Thymus (tissue), 11 donors: ENCODE results near the gene KIF16B. TPM values are rescaled to one million over a fixed set of nuclear protein-coding genes. Genes with fewer than 3 reads are reported as not detected.
"Not testable (repeated sequence)": the region's sequence is repeated elsewhere in the genome, so short reads cannot be mapped to it uniquely, and the experiment has no call there.

ENCODE experiments used
- DNase-seq, 9 donors: peaks; one replicate each; pipeline ENCODE4 v3.0.0-alpha.2; 2013; ENCODE audit warnings: low spot score in 9 of 9, low read depth in 6 of 9, missing footprints in 1 of 9
- H3K27ac ChIP-seq, 2 donors: one replicate each; pipeline ENCODE4 v1.5.1; 2013; ENCODE audit warnings: control low read depth in 1 of 2, low read depth in 1 of 2, low read length in 1 of 2, mild to moderate bottlenecking in 1 of 2, moderate library complexity in 1 of 2
- H3K27me3 ChIP-seq, 2 donors: one replicate each; pipeline ENCODE4 v1.5.1; 2013; ENCODE audit warnings: low read length in 1 of 2; ENCODE audit not compliant: control insufficient read depth in 2 of 2, insufficient read depth in 1 of 2
- H3K36me3 ChIP-seq, 2 donors: one replicate each; pipeline ENCODE4 v1.5.1; 2013; ENCODE audit warnings: low read length in 1 of 2, mild to moderate bottlenecking in 1 of 2, moderate library complexity in 1 of 2; ENCODE audit not compliant: control insufficient read depth in 2 of 2, insufficient read depth in 2 of 2
- H3K4me1 ChIP-seq, 2 donors: one replicate each; pipeline ENCODE4 v1.5.1; 2013; ENCODE audit warnings: low read length in 2 of 2; ENCODE audit not compliant: control insufficient read depth in 2 of 2, insufficient read depth in 2 of 2
- H3K4me3 ChIP-seq, 2 donors: one replicate each; pipeline ENCODE4 v1.5.1; 2013; ENCODE audit warnings: low read length in 2 of 2, control low read depth in 1 of 2, mild to moderate bottlenecking in 1 of 2
- H3K9me3 ChIP-seq, 2 donors: one replicate each; pipeline ENCODE4 v1.5.1; 2013; ENCODE audit warnings: low read length in 1 of 2, mild to moderate bottlenecking in 1 of 2; ENCODE audit not compliant: control insufficient read depth in 2 of 2, insufficient read depth in 1 of 2
- WGBS: extraction: QIAGEN DNeasy Blood & Tissue Kit; methylation state at CpG from one replicate; pipeline ENCODE4 v1.1.7; 2013; 5-methylcytosine and 5-hydroxymethylcytosine counted together
- polyA plus RNA-seq: library from polyadenylated mRNA; stranded (reverse); fragments of 200-250 nt; gene quantifications from one replicate; pipeline ENCODE4 v1.2.3, GENCODE V29; 2013
- total RNA-seq: library from RNA; stranded (reverse); fragments of 120-200 nt; gene quantifications from one replicate; pipeline ENCODE4 v1.2.4, GENCODE V29; 2013
- donor health status: healthy.

Gene KIF16B
- total and polyA plus RNA-seq, 2 donors = 5.2 to 6.7 TPM

DNA sequence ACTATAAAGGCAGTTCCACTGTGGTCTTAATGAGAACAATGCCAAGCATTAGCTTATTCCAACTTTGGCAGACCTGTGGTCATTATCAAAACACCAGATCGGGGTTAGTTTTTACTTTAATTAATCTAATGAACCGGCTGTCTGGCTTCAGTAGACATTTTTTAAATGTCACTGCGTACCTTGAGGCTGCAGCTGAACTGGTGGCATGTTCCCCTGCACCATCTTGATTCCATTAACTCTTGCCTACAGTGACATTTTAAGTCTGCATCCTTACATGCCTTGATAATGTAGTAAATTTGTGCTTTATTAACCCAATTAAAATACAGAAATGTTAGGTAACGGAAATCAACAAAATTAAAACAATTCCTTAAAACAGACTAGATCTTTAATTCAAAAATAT is 127.0 kb downstream of the KIF16B start:
- Histone ChIP-seq H3K27me3 (no peaks in the 10 kb centered on the region), H3K4me1 (peaks cover 0 to 2% of the 10 kb centered on the region in 2 donors), H3K27ac (no peak overlapping the region), H3K36me3 (no peaks in the 10 kb centered on the region), H3K4me3 (no peak overlapping the region), H3K9me3 (no peaks in the 10 kb centered on the region)
- no peak for DNase-seq
- WGBS = 99% methylated on average over 4 of the region's 4 CpGs

GRCh38 chr20:16445482-16445881 is 127.8 kb downstream of the KIF16B start:
- Histone ChIP-seq H3K9me3 (no peaks in the 10 kb centered on the region), H3K4me1 (peaks cover 0 to 2% of the 10 kb centered on the region in 2 donors), H3K36me3 (no peaks in the 10 kb centered on the region), H3K27me3 (no peaks in the 10 kb centered on the region), H3K4me3 (no peak overlapping the region), H3K27ac (no peak overlapping the region)
- WGBS = 92% methylated on average over 3 of the region's 3 CpGs
- no peak for DNase-seq

DNA sequence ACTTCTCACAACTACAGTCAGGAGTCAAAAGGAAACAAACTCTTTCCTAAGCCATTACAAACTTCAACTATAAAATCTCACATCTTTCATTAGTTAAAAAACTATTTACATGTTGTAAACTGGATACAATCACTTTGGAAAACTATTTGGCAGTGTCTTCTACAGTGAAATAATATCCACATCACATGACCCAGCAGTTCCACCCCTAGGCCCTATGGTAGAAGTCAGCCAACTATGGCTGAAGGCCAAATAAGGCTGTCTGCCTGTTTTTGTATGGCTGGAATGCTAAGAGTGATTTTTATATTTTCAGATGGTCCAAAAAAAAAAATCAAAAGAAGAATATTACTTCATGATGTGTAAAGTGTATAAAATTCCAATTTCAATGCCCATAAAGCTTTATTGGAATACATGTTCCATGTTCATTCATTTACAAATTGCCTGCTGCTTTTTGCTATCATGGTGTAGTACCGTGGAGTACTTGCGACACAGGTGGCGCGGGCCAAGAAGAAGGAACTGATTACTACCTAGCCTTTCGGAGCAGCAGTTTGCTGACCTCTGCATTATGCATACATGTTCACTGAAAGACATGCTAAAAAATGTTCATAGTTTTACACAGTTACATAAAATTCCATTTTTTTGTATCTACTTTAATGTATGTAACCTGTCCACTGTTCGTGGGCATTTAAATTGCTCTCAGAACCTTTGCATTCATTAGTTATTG is 129.0 kb downstream of the KIF16B start:
- WGBS = 87% methylated on average over 6 of the region's 6 CpGs
- Histone ChIP-seq H3K4me1 (peaks cover 0 to 2% of the 10 kb centered on the region in 2 donors), H3K27ac (no peak overlapping the region), H3K36me3 (no peaks in the 10 kb centered on the region), H3K9me3 (peaks cover 0 to 4% of the 10 kb centered on the region in 2 donors), H3K4me3 (no peak overlapping the region), H3K27me3 (no peaks in the 10 kb centered on the region)
- DNase-seq = no peak

DNA sequence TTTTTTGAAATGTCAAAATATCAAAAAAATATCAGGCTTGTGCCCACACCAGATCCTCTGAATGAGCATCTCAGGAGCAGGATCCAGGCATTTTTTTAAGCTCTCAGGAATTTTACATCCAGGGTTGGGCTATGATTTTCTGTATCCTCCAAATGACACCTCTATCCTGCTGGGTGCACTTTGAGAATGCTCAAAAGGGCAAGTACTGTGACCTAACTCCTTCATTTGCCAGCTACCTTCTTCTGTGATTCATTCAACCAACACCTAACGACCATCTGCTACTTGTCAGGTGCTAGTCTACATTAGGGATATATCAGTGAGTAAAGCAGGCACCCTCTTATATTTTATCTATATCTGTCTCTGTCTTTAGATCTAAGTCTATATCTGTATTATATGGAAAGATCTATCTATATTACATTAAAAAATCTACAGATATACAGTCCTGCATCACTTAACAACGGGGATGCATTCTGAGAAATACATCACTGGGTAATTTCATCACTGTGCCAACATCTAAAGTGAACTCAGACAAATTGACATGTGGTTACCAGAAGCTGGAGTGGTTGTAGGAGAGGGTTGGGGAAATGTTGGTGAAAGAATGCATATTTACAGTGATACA is 131.6 kb downstream of the KIF16B start:
- Histone ChIP-seq H3K9me3 (peaks cover 0 to 5% of the 10 kb centered on the region in 2 donors), H3K27me3 (no peaks in the 10 kb centered on the region), H3K27ac (no peak overlapping the region), H3K4me1 (no peaks in the 10 kb centered on the region), H3K36me3 (no peaks in the 10 kb centered on the region), H3K4me3 (no peak overlapping the region)
- no peak for DNase-seq
- WGBS = 92% methylated on average over 2 of the region's 2 CpGs

DNA sequence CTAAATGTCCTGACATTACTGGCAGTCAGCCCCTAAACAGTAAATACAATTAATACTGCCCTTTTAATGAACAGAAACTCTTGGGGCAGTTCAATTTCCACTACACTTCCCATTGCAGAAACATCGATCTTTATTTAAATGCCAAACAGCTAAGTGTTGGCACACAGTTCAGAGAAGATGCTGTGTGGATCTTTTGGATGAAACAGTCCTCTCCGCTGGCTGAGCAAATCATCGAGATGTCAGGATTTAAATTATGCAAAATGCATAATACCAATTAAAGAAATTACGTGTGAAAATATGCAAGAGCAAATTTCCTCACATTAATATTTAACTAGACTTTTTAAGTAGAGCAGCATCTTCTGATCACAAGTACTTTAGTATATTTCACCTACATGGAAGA is 132.6 kb downstream of the KIF16B start:
- Histone ChIP-seq H3K4me1 (no peaks in the 10 kb centered on the region), H3K4me3 (no peak overlapping the region), H3K36me3 (no peaks in the 10 kb centered on the region), H3K27ac (no peak overlapping the region), H3K9me3 (peaks cover 0 to 5% of the 10 kb centered on the region in 2 donors), H3K27me3 (no peaks in the 10 kb centered on the region)
- DNase-seq = no peak
- WGBS = 96% methylated on average over 4 of the region's 4 CpGs

DNA sequence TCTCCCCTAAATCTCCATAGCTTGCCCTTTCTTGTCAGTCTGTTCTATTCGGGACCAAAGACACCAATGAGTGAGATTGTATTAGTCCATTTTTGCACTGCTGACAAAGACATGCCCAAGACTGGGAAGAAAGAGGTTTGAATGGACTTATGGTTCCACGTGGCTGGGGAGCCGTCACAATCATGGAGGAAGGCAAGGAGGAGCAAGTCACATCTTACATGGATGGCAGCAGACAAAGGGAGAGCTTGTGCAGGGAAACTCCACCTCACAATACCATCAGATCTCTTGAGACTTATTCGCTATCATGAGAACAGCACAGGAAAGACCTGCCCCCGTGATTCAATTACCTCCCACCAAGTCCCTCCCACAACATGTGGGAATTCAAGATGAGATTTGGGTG is 133.7 kb downstream of the KIF16B start:
- H3K36me3 ChIP-seq, H3K27me3 ChIP-seq, H3K4me3 ChIP-seq, H3K27ac ChIP-seq, H3K9me3 ChIP-seq, DNase-seq, H3K4me1 ChIP-seq: not testable (repeated sequence)
- WGBS = 97% methylated on average over 5 of the region's 5 CpGs

GRCh38 chr20:16438100-16438499 is 135.1 kb downstream of the KIF16B start:
- Histone ChIP-seq H3K36me3 (no peaks in the 10 kb centered on the region), H3K4me1 (no peaks in the 10 kb centered on the region), H3K27ac (no peak overlapping the region), H3K4me3 (no peak overlapping the region), H3K9me3 (peaks cover 0 to 5% of the 10 kb centered on the region in 2 donors), H3K27me3 (no peaks in the 10 kb centered on the region)
- DNase-seq = no peak
- WGBS = 95% methylated on average over 3 of the region's 3 CpGs

- no peaks in the 10 kb centered on the region for H3K27me3 ChIP-seq
- H3K9me3 ChIP-seq = peaks cover 0 to 5% of the 10 kb centered on the region in 2 donors
- 92% methylated on average over 7 of the region's 7 CpGs for WGBS
- no peak overlapping the region for H3K27ac ChIP-seq
- no peaks in the 10 kb centered on the region for H3K4me1 ChIP-seq
- no peak overlapping the region for H3K4me3 ChIP-seq
- no peak for DNase-seq
- H3K36me3 ChIP-seq = no peaks in the 10 kb centered on the region
Measured at GRCh38 chr20:16437387-16437996, 135.8 kb downstream of the KIF16B start.

GRCh38 chr20:16434062-16434664 is 139.1 kb downstream of the KIF16B start:
- no peaks in the 10 kb centered on the region for H3K27me3 ChIP-seq
- 81% methylated on average over 10 of the region's 10 CpGs for WGBS
- H3K9me3 ChIP-seq = no peaks in the 10 kb centered on the region
- no peak overlapping the region for H3K4me3 ChIP-seq
- no peak overlapping the region for H3K27ac ChIP-seq
- DNase-seq = peak in 4 of 9 donors; percentile 9 to 40 (median 24)
- no peaks in the 10 kb centered on the region for H3K4me1 ChIP-seq
- no peaks in the 10 kb centered on the region for H3K36me3 ChIP-seq
